Uterus (tissue), 4 donors: ENCODE data around the gene DOCK6. TPM values are rescaled to one million over a fixed set of nuclear protein-coding genes. Genes with fewer than 3 reads are reported as not detected.

Experiments
- DNase-seq, 2 donors: peaks; one replicate each; pipeline ENCODE4 v3.0.0-alpha.2; 2019 to 2020
- H3K27ac ChIP-seq, 2 donors: fragments of 200-600 bp; sonication (generic); 1 replicate in 1 of 2; 2 replicates in 1 of 2; pipeline ENCODE4 v1.5.1; 2016 to 2018
- H3K27me3 ChIP-seq, 2 donors: fragments of 200-600 bp; sonication (generic); one replicate each; pipeline ENCODE4 v1.5.1; 2018 to 2019; ENCODE audit warnings: control low read depth in 1 of 2
- H3K36me3 ChIP-seq, 2 donors: fragments of 200-600 bp; sonication (generic); one replicate each; pipeline ENCODE4 v1.5.1; 2019; ENCODE audit warnings: control low read depth in 1 of 2
- H3K4me1 ChIP-seq, 2 donors: fragments of 200-600 bp; sonication (generic); one replicate each; pipeline ENCODE4 v1.5.1; 2018 to 2019; ENCODE audit warnings: control low read depth in 1 of 2
- H3K4me3 ChIP-seq, 2 donors: fragments of 200-600 bp; sonication (generic); 1 replicate in 1 of 2; 2 replicates in 1 of 2; pipeline ENCODE4 v1.5.1; 2018 to 2019; ENCODE audit warnings: mild to moderate bottlenecking in 1 of 2
- H3K9me3 ChIP-seq, 2 donors: fragments of 200-600 bp; sonication (generic); one replicate each; pipeline ENCODE4 v1.5.1; 2019; ENCODE audit warnings: control low read depth in 1 of 2
- CTCF ChIP-seq, 4 experiments: fragments of 200-600 bp in 2 of 4; fragments of 450-650 bp in 2 of 4; sonication (generic) in 2 of 4; IDR thresholded peaks; one replicate each; pipeline ENCODE4 v1.5.1; 2016 to 2019; ENCODE audit warnings: antibody characterized with exemption in 4 of 4, mild to moderate bottlenecking in 2 of 4, moderate library complexity in 1 of 4
- POLR2A ChIP-seq, 2 donors: fragments of 450-650 bp; IDR thresholded peaks; one replicate each; pipeline ENCODE4 v1.6.1; 2016; ENCODE audit warnings: antibody characterized with exemption in 2 of 2, mild to moderate bottlenecking in 1 of 2, moderate library complexity in 1 of 2
- intact Hi-C: fragments of 100-400 bp; cut with DNase I; formaldehyde crosslinking; loops from one replicate; pipeline ENCODE4 v1.15.1; 2023; ENCODE audit warnings: low total_unique reads
- total RNA-seq, 4 donors: library from RNA; depleted of rRNA in 3 of 4; stranded (reverse); fragments of >200 nt in 3 of 4; gene quantifications; one replicate each; pipeline versions ENCODE4 v1.1.0 to v1.2.4, GENCODE V29; 2014 to 2023
- donor health status: DM: yes; HTN: yes; CAD: no.

Gene DOCK6
- total RNA-seq, 4 donors from 2014 or later, result 13.5 to 89.4 (median 38.6) TPM

GRCh38 chr19:11293433-11294389 lies 31.4 kb upstream of the DOCK6 start:
- H3K36me3 ChIP-seq, result no peaks in the 10 kb centered on the region
- H3K27me3 ChIP-seq, result no peaks in the 10 kb centered on the region
- intact Hi-C loops, result loop anchor here (10.0 kb wide), 2 partner anchors 61 to 211 kb away; partner anchors contain the start of genes PLPPR2 and ZNF653
- H3K4me3 ChIP-seq, result peak overlapping the region in 1 of 2 donors; percentile 23
- peak; percentile 94 to 97 for DNase-seq
- H3K27ac ChIP-seq, result peak overlapping the region; percentile 35 to 69
- H3K4me1 ChIP-seq, result no peaks in the 10 kb centered on the region
- TF ChIP-seq POLR2A (IDR thresholded peaks at IDR 0.05) (peak in 1 of 2 donors; percentile 27), CTCF (IDR thresholded peaks at IDR 0.05) (peak; percentile 99)
- no peaks in the 10 kb centered on the region for H3K9me3 ChIP-seq

- Histone ChIP-seq H3K9me3 (no peaks in the 10 kb centered on the region), H3K27me3 (no peaks in the 10 kb centered on the region), H3K4me3 (no peak overlapping the region), H3K27ac (no peak overlapping the region), H3K4me1 (no peaks in the 10 kb centered on the region), H3K36me3 (no peaks in the 10 kb centered on the region)
- intact Hi-C loops, result loop anchor here (10.0 kb wide), 2 partner anchors 63 to 213 kb away; partner anchors contain the start of genes PLPPR2 and ZNF653
- DNase-seq, result no peak
- no peak for TF ChIP-seq CTCF (IDR thresholded peaks at IDR 0.05)
- no peak for TF ChIP-seq POLR2A (IDR thresholded peaks at IDR 0.05)
These were observed 29.7 kb upstream of the DOCK6 start for GRCh38 chr19:11291991-11292390.

- no peak overlapping the region for H3K27ac ChIP-seq
- no peak for DNase-seq
- H3K27me3 ChIP-seq, result no peaks in the 10 kb centered on the region
- H3K4me3 ChIP-seq, result no peak overlapping the region
- intact Hi-C loops, result loop anchor here (10.0 kb wide), 2 partner anchors 63 to 213 kb away; partner anchors contain the start of genes PLPPR2 and ZNF653
- H3K36me3 ChIP-seq, result no peaks in the 10 kb centered on the region
- no peaks in the 10 kb centered on the region for H3K9me3 ChIP-seq
- TF ChIP-seq POLR2A (IDR thresholded peaks at IDR 0.05) (no peak), CTCF (IDR thresholded peaks at IDR 0.05) (no peak)
- no peaks in the 10 kb centered on the region for H3K4me1 ChIP-seq
These were observed 29.1 kb upstream of the DOCK6 start for GRCh38 chr19:11291415-11291814.

DNA sequence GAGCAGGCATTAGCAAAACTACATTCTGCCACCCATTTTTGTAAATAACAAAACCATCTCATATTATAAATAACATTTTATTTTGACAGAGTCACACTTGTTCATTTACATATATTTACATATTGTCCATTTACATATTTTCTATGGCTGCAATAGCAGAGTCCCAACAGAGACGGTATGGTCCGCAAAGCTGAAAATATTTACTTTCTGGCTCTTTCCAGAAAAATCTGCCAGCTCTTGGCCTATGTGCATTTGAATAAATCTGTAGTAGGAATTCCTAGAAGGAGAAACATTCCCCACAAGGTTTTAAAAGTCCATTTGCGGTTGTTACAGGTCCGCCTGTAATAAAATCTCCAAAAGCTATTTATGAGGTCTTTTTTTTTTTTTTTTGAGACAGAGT lies 27.9 kb upstream of the DOCK6 start:
- TF ChIP-seq POLR2A (IDR thresholded peaks at IDR 0.05) (no peak), CTCF (IDR thresholded peaks at IDR 0.05) (no peak)
- intact Hi-C loops, result loop anchor here (10.0 kb wide), 2 partner anchors 65 to 215 kb away; partner anchors contain the start of genes PLPPR2 and ZNF653
- Histone ChIP-seq H3K4me3 (no peak overlapping the region), H3K4me1 (no peaks in the 10 kb centered on the region), H3K27me3 (no peaks in the 10 kb centered on the region), H3K9me3 (no peaks in the 10 kb centered on the region), H3K27ac (no peak overlapping the region), H3K36me3 (no peaks in the 10 kb centered on the region)
- no peak for DNase-seq

- no peaks in the 10 kb centered on the region for H3K9me3 ChIP-seq
- H3K27ac ChIP-seq, result no peak overlapping the region
- intact Hi-C loops, result no loop called here
- DNase-seq, result no peak
- TF ChIP-seq POLR2A (IDR thresholded peaks at IDR 0.05) (no peak), CTCF (IDR thresholded peaks at IDR 0.05) (peak in 2 of 4 experiments; percentile 14 to 17)
- no peaks in the 10 kb centered on the region for H3K27me3 ChIP-seq
- H3K36me3 ChIP-seq, result no peaks in the 10 kb centered on the region
- no peaks in the 10 kb centered on the region for H3K4me1 ChIP-seq
- H3K4me3 ChIP-seq, result no peak overlapping the region
These were observed 26.0 kb upstream of the DOCK6 start for GRCh38 chr19:11288349-11288748.
